Astrocyte (in vitro differentiated cells and primary cell): ENCODE data around the gene ATXN2L.
"Not testable (repeated sequence)": the region's sequence is repeated elsewhere in the genome, so short reads cannot be mapped to it uniquely, and the experiment has no call there.

Experiments used
- CTCF ChIP-seq: IDR thresholded peaks from 2 replicates; pipeline ENCODE4 v1.5.1; 2011; ENCODE audit warnings: low read depth, mild to moderate bottlenecking, inconsistent platforms, low read length, moderate library complexity; ENCODE audit not compliant: insufficient read depth
- EZH2 ChIP-seq: IDR thresholded peaks from 2 replicates; pipeline ENCODE4 v1.6.1; 2012; ENCODE audit warnings: mild to moderate bottlenecking, low read length, inconsistent platforms; ENCODE audit not compliant: insufficient read depth

- TF ChIP-seq CTCF, EZH2: not testable (repeated sequence)
Measured at GRCh38 chr16:28782357-28782756, 40.4 kb upstream of the ATXN2L start.
